Rectal smooth muscle tissue (tissue), 1 donor: ENCODE data around the gene PCDHGC4.

Source experiments
- H3K27ac ChIP-seq: one replicate; pipeline ENCODE4 v1.7.0; 2013; ENCODE audit warnings: low read depth, low read length, inconsistent platforms
- H3K27me3 ChIP-seq: one replicate; pipeline ENCODE4 v1.7.0; 2013; ENCODE audit warnings: low read length; ENCODE audit not compliant: control insufficient read depth, insufficient read depth
- H3K36me3 ChIP-seq: one replicate; pipeline ENCODE4 v1.7.0; 2013; ENCODE audit warnings: low read length; ENCODE audit not compliant: control insufficient read depth, insufficient read depth
- H3K4me1 ChIP-seq: one replicate; pipeline ENCODE4 v1.7.0; 2013; ENCODE audit warnings: low read length; ENCODE audit not compliant: control insufficient read depth, insufficient read depth
- H3K4me3 ChIP-seq: one replicate; pipeline ENCODE4 v1.7.0; 2013; ENCODE audit warnings: low read length
- H3K9ac ChIP-seq: one replicate; pipeline ENCODE4 v1.7.0; 2013; ENCODE audit warnings: low read length

PCDHGC4 gene

DNA sequence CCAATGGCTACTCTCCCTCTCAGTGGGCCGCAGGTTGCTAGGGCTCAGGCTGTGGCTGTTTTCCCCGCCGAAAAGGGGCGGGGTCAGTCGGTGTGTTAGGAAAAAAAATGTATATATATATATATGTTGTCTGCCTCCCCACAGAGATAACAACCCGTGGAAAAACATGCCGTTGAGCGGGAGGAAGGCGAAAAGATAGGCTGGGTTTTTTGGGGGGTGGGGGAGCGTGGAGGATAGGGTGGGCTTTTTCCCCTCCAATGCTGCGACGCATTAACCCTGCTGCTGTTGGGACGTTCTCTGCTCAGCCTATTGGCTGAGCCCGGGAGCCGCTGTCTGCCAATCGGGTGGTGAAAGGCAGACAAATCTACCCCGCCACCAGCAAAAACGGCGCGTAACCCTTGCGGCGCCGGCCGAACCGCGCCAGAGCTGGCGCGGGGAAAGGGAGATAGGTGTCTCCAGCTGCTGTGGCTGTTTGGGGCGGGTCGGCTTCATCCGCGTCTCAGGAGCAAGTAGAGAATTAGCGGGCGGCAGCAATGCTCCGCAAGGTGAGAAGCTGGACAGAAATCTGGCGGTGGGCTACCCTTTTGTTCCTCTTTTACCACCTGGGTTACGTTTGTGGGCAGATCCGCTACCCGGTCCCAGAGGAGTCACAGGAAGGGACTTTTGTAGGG lies at the start of gene PCDHGC4:
Gene PCDHGC4 (plus strand): TSS at position 390 of the 671 bp plus-strand sequence. CDS start 144 bp downstream, at position 534.
- Histone ChIP-seq H3K27ac (no peak within 1 kb of the TSS), H3K9ac (no peak within 1 kb of the TSS), H3K4me1 (peaks cover 16% of the 10 kb centered on the region), H3K36me3 (no peaks in the 10 kb centered on the region), H3K27me3 (no peaks in the 10 kb centered on the region), H3K4me3 (peak within 1 kb of the TSS; percentile 58)

DNA sequence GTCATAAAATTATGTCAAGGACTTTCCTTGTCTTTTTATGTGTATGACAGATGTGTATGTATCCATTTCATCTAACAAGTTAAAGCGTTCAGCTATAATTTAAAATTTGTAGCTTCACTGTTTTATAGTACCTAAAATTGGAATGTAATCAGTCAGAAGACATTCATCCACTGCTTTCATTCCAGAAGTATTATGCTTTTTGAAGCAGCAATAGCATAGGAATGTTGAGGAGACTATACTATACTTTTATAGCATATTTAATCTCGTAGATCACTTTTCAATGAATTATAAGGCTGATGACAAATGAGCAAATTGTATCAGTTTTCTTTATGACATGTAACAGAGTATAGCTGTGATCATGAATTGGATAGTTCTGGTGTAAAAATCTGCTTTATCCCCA lies 47.6 kb upstream of the PCDHGC4 start:
- no peaks in the 10 kb centered on the region for H3K27me3 ChIP-seq
- H3K36me3 ChIP-seq = no peaks in the 10 kb centered on the region

DNA sequence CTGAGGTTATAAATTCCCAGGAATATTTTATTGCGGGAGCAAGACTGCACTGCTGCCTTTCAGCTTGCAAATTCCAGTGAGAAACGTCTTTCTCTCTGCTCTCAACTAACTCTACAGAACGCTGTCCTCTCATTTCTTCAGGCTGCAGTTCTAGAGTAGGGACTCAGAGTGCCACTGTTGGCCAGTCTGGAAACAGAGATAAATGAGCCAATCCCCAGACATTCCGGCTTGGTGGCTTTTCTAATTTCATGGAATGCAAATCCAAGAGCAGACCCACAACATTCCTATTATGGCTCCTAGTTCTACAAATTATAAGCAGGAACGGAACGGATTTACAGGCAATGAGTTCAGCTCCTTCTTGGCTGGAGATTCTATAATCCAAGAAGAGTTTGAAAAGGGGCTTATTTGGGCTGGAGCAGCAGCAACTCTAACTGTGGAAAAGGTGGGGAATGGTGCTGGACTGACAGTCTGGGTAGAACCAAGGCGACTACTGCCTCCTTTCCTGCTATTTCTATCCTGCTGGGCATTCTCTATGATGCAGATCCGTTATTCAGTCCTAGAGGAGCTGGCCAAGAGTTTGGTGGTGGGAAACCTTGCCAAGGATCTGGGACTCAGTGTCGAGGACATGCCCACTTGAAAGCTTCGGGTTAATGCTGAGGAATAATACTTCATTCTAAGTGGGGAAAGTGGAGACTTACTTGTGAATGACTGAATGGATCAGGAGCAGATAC lies 45.3 kb upstream of the PCDHGC4 start:
- H3K4me1 ChIP-seq = no peaks in the 10 kb centered on the region
- no peak overlapping the region for H3K27ac ChIP-seq
- no peak overlapping the region for H3K9ac ChIP-seq
- no peaks in the 10 kb centered on the region for H3K36me3 ChIP-seq
- H3K4me3 ChIP-seq = no peak overlapping the region
- H3K27me3 ChIP-seq = no peaks in the 10 kb centered on the region

More for the DNA sequence above, 47.6 kb upstream of the PCDHGC4 start:
- Histone ChIP-seq H3K4me1 (no peaks in the 10 kb centered on the region), H3K27ac (no peak overlapping the region), H3K4me3 (no peak overlapping the region), H3K9ac (no peak overlapping the region)

DNA sequence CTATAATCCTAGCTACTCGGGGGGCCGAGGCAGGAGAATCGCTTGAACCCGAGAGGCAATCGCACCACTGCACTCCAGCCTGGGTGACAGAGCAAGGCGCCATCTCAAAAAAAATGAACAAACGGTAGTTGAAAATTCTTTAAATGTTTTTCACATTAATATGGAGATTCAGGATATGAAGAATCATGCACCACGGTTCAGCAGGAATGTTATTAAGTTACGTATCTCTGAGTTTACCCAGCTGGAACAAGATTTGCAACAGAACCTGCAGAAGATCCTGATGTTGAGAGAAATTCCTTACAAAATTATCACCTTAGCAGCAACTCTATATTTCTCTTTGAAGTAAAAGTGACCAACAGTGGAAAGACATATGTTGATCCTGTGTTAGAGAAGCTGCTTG lies 44.5 kb upstream of the PCDHGC4 start:
- Histone ChIP-seq H3K36me3 (no peaks in the 10 kb centered on the region), H3K4me1 (no peaks in the 10 kb centered on the region), H3K4me3 (no peak overlapping the region), H3K9ac (no peak overlapping the region), H3K27ac (no peak overlapping the region), H3K27me3 (no peaks in the 10 kb centered on the region)

DNA sequence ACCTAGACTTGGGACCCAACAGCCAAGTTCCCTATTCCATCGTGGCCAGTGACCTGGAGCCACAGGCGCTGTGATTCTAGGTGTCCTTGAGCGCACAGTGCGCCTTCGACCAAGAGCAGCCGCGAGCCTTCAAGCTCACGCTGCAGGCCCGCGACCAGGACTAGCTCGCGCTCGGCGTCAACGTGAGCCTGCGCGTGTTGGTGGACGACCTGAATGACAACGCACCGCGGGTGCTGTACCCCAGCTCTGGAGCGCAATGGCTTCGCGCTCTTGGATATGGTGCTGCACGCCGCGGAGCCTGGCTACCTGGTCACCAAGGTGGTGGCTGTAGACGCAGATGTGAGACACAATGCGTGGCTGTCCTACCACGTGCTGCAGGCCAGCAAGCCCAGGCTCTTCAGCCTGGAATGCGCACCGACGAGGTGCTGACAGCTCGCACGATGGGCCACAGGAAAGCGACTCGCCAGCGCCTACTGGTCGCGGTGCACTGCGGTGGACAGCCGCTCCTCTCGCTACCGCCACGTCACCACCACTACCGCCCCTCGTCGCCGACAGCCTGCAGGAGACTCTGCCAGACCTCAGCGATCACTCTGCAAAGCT lies 43.2 kb upstream of the PCDHGC4 start:
- no peaks in the 10 kb centered on the region for H3K4me1 ChIP-seq
- no peaks in the 10 kb centered on the region for H3K36me3 ChIP-seq
- H3K4me3 ChIP-seq = no peak overlapping the region
- H3K27me3 ChIP-seq = no peaks in the 10 kb centered on the region
- no peak overlapping the region for H3K9ac ChIP-seq
- no peak overlapping the region for H3K27ac ChIP-seq

DNA sequence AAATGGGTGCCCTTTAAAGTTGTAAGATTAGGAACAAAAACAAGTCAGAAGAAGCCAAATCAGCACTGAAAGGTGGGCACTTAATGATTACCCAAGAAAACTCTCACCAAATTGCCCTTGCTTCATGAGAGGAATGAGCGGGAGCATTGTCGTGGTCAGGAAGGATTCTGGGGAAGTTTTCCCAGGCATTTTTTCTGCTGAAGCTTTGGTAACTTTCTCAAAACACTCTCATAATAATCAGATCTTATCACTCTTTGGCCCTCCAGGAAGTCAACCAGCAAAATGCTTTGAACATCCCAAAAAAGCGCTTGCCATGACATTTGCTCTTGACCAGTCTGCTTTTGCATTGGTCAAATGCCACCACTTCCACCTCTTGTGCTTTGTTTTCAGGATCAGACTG lies 19.5 kb upstream of the PCDHGC4 start:
- Histone ChIP-seq H3K36me3 (no peaks in the 10 kb centered on the region), H3K9ac (no peak overlapping the region), H3K4me1 (no peaks in the 10 kb centered on the region), H3K4me3 (no peak overlapping the region), H3K27ac (no peak overlapping the region), H3K27me3 (no peaks in the 10 kb centered on the region)

DNA sequence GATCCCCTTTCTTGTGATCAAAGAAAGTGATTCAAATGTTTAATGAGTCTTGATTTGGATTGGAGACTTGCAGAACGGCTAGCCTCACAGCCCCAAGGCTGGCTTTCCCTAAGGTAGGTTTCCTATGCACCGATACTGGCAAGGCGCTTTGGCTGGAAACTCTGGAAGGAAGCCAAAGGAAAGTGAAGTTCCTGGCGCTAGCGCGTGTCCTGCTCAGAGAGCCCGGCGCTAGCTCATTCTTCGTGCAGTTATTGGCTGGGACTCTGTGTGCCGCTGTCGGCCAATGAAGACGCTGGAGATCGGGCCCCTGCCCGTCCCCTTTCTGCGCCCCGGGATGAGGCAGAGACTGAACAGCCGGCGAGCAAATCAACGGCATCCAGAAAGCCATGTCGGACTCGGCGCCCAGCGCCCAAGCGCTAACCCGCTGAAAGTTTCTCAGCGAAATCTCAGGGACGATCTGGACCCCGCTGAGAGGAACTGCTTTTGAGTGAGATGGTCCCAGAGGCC lies 9.2 kb upstream of the PCDHGC4 start, which contains the start of gene PCDHGC3:
Gene PCDHGC3 (plus strand): TSS at position 342 of the 507 bp plus-strand sequence. CDS start 151 bp downstream, at position 493.
- Histone ChIP-seq H3K4me3 (peak within 1 kb of the TSS; percentile 97), H3K4me1 (peaks cover 26% of the 10 kb centered on the region), H3K36me3 (no peaks in the 10 kb centered on the region), H3K27ac (peak within 1 kb of the TSS; percentile 91), H3K27me3 (no peaks in the 10 kb centered on the region), H3K9ac (peak within 1 kb of the TSS; percentile 64)

DNA sequence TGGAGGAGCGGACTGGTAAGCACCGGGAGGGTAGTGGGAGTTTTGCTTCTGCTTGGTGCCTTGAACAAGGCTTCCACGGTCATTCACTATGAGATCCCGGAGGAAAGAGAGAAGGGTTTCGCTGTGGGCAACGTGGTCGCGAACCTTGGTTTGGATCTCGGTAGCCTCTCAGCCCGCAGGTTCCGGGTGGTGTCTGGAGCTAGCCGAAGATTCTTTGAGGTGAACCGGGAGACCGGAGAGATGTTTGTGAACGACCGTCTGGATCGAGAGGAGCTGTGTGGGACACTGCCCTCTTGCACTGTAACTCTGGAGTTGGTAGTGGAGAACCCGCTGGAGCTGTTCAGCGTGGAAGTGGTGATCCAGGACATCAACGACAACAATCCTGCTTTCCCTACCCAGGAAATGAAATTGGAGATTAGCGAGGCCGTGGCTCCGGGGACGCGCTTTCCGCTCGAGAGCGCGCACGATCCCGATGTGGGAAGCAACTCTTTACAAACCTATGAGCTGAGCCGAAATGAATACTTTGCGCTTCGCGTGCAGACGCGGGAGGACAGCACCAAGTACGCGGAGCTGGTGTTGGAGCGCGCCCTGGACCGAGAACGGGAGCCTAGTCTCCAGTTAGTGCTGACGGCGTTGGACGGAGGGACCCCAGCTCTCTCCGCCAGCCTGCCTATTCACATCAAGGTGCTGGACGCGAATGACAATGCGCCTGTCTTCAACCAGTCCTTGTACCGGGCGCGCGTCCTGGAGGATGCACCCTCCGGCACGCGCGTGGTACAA lies 8.5 kb upstream of the PCDHGC4 start:
- Histone ChIP-seq H3K4me3 (peak overlapping the region; percentile 97), H3K4me1 (peaks cover 26% of the 10 kb centered on the region)

DNA sequence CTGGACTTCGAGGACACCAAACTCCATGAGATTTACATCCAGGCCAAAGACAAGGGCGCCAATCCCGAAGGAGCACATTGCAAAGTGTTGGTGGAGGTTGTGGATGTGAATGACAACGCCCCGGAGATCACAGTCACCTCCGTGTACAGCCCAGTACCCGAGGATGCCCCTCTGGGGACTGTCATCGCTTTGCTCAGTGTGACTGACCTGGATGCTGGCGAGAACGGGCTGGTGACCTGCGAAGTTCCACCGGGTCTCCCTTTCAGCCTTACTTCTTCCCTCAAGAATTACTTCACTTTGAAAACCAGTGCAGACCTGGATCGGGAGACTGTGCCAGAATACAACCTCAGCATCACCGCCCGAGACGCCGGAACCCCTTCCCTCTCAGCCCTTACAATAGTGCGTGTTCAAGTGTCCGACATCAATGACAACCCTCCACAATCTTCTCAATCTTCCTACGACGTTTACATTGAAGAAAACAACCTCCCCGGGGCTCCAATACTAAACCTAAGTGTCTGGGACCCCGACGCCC lies 7.7 kb upstream of the PCDHGC4 start:
- no peak overlapping the region for H3K9ac ChIP-seq
- H3K27me3 ChIP-seq = no peaks in the 10 kb centered on the region

More for the DNA sequence above, 8.5 kb upstream of the PCDHGC4 start:
- H3K9ac ChIP-seq = peak overlapping the region; percentile 64
- H3K27ac ChIP-seq = peak overlapping the region; percentile 91
- no peaks in the 10 kb centered on the region for H3K36me3 ChIP-seq
- no peaks in the 10 kb centered on the region for H3K27me3 ChIP-seq

DNA sequence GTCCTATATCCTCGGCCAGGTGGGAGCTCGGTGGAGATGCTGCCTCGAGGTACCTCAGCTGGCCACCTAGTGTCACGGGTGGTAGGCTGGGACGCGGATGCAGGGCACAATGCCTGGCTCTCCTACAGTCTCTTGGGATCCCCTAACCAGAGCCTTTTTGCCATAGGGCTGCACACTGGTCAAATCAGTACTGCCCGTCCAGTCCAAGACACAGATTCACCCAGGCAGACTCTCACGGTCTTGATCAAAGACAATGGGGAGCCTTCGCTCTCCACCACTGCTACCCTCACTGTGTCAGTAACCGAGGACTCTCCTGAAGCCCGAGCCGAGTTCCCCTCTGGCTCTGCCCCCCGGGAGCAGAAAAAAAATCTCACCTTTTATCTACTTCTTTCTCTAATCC lies 7.0 kb upstream of the PCDHGC4 start:
- Histone ChIP-seq H3K27ac (no peak overlapping the region), H3K9ac (no peak overlapping the region), H3K36me3 (no peaks in the 10 kb centered on the region), H3K4me1 (peaks cover 26% of the 10 kb centered on the region), H3K27me3 (no peaks in the 10 kb centered on the region), H3K4me3 (peak overlapping the region; percentile 97)

More for the DNA sequence above, 7.7 kb upstream of the PCDHGC4 start:
- peak overlapping the region; percentile 91 for H3K27ac ChIP-seq
- H3K36me3 ChIP-seq = no peaks in the 10 kb centered on the region
- H3K4me3 ChIP-seq = peak overlapping the region; percentile 97
- H3K4me1 ChIP-seq = peaks cover 26% of the 10 kb centered on the region

DNA sequence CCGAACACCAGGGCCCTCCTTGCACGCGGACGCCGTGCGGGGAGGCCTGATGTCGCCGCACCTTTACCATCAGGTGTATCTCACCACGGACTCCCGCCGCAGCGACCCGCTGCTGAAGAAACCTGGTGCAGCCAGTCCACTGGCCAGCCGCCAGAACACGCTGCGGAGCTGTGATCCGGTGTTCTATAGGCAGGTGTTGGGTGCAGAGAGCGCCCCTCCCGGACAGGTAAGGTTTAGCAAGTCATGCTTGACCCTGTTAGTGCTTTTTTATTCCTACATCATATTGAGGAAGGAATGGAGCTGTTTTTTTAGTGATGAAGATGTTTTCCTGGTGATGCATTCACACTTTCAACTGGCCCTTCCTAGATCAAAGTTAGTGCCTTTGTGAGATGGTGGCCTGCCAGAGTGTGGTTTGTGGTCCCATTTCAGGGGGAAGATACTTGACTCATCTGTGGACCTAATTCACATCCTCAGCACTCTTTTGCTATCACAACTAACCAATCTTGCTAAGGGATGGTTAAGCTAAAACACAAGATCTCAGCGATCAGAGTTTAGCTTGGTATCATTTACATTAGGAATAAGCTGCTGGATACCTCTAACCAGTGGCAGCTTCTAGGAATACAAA lies 6.4 kb upstream of the PCDHGC4 start:
- no peak overlapping the region for H3K27ac ChIP-seq
- H3K27me3 ChIP-seq = no peaks in the 10 kb centered on the region
- H3K9ac ChIP-seq = peak overlapping the region; percentile 4
- peaks cover 26% of the 10 kb centered on the region for H3K4me1 ChIP-seq
- H3K36me3 ChIP-seq = no peaks in the 10 kb centered on the region
- peak overlapping the region; percentile 97 for H3K4me3 ChIP-seq
